Right cardiac atrium (tissue), 5 donors: ENCODE data around the gene AKAP14. TPM values are rescaled to one million over a fixed set of nuclear protein-coding genes. Genes with fewer than 3 reads are reported as not detected.

Experiments used
- ATAC-seq, 2 donors: fragments of 200-7000 bp; cut with Tn5 transposase; one replicate each; pipeline versions ENCODE4 v1.8.0 to v1.9.1; 2020; ENCODE audit warnings: moderate library complexity in 2 of 2, mild to moderate bottlenecking in 1 of 2
- DNase-seq, 3 donors: peaks; one replicate each; pipeline ENCODE4 v3.0.0-alpha.2; 2020
- H3K27ac ChIP-seq: one replicate; pipeline ENCODE4 v1.5.1; 2013; ENCODE audit warnings: mild to moderate bottlenecking, low read length, control low read depth, moderate library complexity
- H3K27me3 ChIP-seq: one replicate; pipeline ENCODE4 v1.6.1; 2013; ENCODE audit not compliant: control insufficient read depth, insufficient read depth
- H3K4me1 ChIP-seq: one replicate; pipeline ENCODE4 v1.6.1; 2013; ENCODE audit warnings: low read length; ENCODE audit not compliant: control insufficient read depth, insufficient read depth
- H3K4me3 ChIP-seq: one replicate; pipeline ENCODE4 v1.5.1; 2013; ENCODE audit warnings: low read length, control low read depth
- H3K9me3 ChIP-seq: one replicate; pipeline ENCODE4 v1.6.1; 2013; ENCODE audit warnings: low read length; ENCODE audit not compliant: control insufficient read depth
- WGBS: extraction: QIAGEN DNeasy Blood & Tissue Kit; methylation state at CpG from one replicate; pipeline ENCODE4 v1.1.7; 2013; 5-methylcytosine and 5-hydroxymethylcytosine counted together
- intact Hi-C, 4 donors: fragments of 100-400 bp; cut with DNase I; formaldehyde crosslinking; loops; one replicate each; pipeline versions ENCODE4 v1.11.0 to v1.14.0; 2022 to 2023
- long read RNA-seq, 4 donors: library from polyadenylated mRNA; unstranded; transcript quantifications; one replicate each; pipeline ENCODE4 v2.0.0, GENCODE V29; 2020 to 2021
- polyA plus RNA-seq: library from polyadenylated mRNA; stranded (reverse); fragments of 200-250 nt; gene quantifications from one replicate; pipeline ENCODE4 v1.2.3, GENCODE V29; 2013
- total RNA-seq, 4 donors: library from RNA; stranded (reverse); fragmentation: NEBNext Ultra II Directional; extraction: Animal tissue kit (Norgen Biotek cat#: 25700); gene quantifications; one replicate each; pipeline ENCODE4 v1.2.1, GENCODE V29; 2021
- donor health status: healthy with polysubstance abuse.
- donor health status: DM: no; HTN: yes; CAD: no.
- donor health status: DM: no; HTN: no; CAD: no.
- donor health status: DM: no; HTN: yes; CAD: no; lungs with severe emphysema.
- donor health status: DM: yes; HTN: yes; CAD: no.

The AKAP14 gene
- not detected for total RNA-seq
- not detected for polyA plus RNA-seq
- long read RNA-seq, donor 1 = 0 reads
- long read RNA-seq, donor 2 = 0 reads
- long read RNA-seq, donor 3 = 0 reads
- long read RNA-seq, donor 4 = 0 reads

DNA sequence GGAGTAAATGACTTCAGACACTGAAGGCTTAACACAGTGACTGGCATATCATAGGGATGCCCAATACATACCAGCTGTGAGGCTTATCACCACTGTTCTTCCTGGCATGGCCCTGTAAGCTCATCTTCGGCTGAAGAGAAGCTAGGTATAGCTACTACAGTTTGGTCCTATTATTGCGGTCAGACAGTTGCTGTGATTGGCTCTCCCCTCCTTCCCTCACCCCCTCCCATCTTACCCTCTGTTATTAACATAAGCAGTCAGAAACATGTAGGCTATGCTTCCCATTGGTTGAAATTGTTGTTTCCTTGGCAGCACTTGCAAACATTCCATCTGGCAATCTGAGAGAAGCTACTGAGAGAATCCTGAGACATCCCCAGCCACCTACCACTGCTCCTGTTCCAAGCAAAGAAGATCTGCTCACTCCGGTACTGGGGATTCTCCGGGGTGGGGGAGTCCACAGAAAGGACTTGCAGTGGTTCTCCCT, at the start of gene AKAP14:
TSS of gene AKAP14 (plus strand) at position 51 of the 484 bp plus-strand sequence. CDS start 7,331 bp downstream, outside the sequence.
- DNase-seq (no peak), ATAC-seq (no peak)
- 37% methylated on average over 4 of the region's 4 CpGs for WGBS
- intact Hi-C loops = no loop called here
- no peak within 1 kb of the TSS for H3K27ac ChIP-seq
- no peaks in the 10 kb centered on the region for H3K4me1 ChIP-seq
- H3K4me3 ChIP-seq = no peak within 1 kb of the TSS
- H3K9me3 ChIP-seq = no peaks in the 10 kb centered on the region
- no peaks in the 10 kb centered on the region for H3K27me3 ChIP-seq

- Histone ChIP-seq H3K27me3 (no peaks in the 10 kb centered on the region), H3K9me3 (no peaks in the 10 kb centered on the region), H3K4me3 (peak within 1 kb of the TSS; percentile 70), H3K4me1 (no peaks in the 10 kb centered on the region), H3K27ac (peak within 1 kb of the TSS; percentile 97)
- intact Hi-C loops = no loop called here
- under 1% methylated on average over 54 of the region's 54 CpGs for WGBS
- DNase-seq (peak; percentile 96 to 97 (median 97)), ATAC-seq (peak; percentile 99 to 100)
Observed at GRCh38 chrX:119852382-119853353, 43.0 kb upstream of the AKAP14 start, which contains the start of gene UPF3B. UPF3B (minus strand) TSS chrX:119852963; CDS start chrX:119852928, 35 bp downstream.

DNA sequence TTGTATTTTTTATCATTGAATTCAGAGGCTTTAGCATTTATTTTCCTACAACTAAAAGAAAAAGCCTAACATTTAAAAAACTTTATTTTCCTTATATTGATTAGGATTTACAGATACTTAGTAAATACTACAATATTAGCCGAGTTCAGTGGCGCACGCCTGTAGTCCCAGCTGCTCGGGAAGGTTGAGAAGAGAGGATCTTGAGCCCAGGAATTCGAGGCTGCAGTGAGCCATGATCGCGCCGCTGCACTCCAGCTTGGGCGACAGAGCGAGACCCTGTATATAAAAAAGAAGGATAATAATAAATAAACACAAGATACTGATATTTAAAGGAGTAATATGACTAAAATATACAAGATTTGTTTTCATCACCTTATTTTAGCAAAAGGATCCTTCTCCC, 42.2 kb upstream of the AKAP14 start:
- intact Hi-C loops = no loop called here
- DNase-seq (no peak), ATAC-seq (no peak)
- H3K4me1 ChIP-seq = no peaks in the 10 kb centered on the region
- peak overlapping the region; percentile 37 for H3K27ac ChIP-seq
- H3K9me3 ChIP-seq = no peaks in the 10 kb centered on the region
- no peaks in the 10 kb centered on the region for H3K27me3 ChIP-seq
- H3K4me3 ChIP-seq = peak overlapping the region; percentile 70
- WGBS = 14% methylated on average over 10 of the region's 10 CpGs

GRCh38 chrX:119870626-119871131, 25.0 kb upstream of the AKAP14 start:
- H3K4me1 ChIP-seq = no peaks in the 10 kb centered on the region
- intact Hi-C loops = no loop called here
- ATAC-seq = peak; percentile 42 to 44
- under 1% methylated on average over 25 of the region's 25 CpGs for WGBS
- H3K9me3 ChIP-seq = no peaks in the 10 kb centered on the region
- H3K27me3 ChIP-seq = no peaks in the 10 kb centered on the region
- peak overlapping the region; percentile 99 for H3K27ac ChIP-seq
- DNase-seq = no peak
- peak overlapping the region; percentile 67 for H3K4me3 ChIP-seq

GRCh38 chrX:119871245-119871598, 24.5 kb upstream of the AKAP14 start:
- WGBS = under 1% methylated on average over 26 of the region's 26 CpGs
- Histone ChIP-seq H3K27ac (peak overlapping the region; percentile 99), H3K9me3 (no peaks in the 10 kb centered on the region), H3K4me1 (no peaks in the 10 kb centered on the region), H3K4me3 (peak overlapping the region; percentile 67), H3K27me3 (no peaks in the 10 kb centered on the region)
- intact Hi-C loops = no loop called here
- DNase-seq (peak in 1 of 3 donors; percentile 53), ATAC-seq (peak; percentile 42 to 53)

DNA sequence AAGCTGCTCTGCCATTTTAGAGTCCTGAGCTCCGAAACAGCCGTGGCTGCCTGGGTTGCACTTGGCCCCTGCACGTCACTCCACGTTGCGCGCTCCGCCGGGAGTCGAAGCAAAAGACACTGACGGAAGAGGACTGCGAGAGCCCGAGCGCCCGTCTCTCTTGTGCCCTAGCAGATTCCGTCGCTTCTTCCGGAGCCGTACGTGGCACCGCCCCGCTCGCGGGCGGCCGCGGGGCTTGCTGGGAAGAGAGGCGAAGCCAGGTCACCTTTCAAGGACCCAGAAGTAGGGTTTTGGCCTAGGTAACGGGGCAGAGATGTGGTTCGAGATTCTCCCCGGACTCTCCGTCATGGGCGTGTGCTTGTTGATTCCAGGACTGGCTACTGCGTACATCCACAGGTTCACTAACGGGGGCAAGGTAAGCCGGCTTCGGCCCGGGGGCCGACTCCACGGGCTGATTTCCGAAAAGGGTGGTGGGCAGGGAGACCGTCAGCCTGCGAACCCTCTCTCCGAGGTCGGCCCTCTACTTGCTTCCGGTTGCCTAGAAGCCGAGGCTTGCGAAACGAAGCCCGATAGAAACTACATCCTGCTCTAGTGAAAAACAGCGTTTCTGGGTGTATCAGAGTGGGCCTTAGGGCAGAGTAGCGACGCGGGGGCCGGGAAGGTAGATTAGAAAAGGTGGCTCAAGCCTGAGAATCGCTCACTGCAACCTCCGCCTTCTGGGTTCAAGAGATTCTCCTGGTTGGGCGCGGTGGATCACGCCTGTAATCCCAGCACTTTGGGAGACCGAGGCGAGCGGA, 23.9 kb upstream of the AKAP14 start, which contains the start of the genes NDUFA1 and RNF113A:
TSS of gene NDUFA1 (plus strand) at position 234 of the 797 bp plus-strand sequence. CDS start at position 314, 80 bp downstream.
TSS of gene RNF113A (minus strand) at position 135 of the 797 bp plus-strand sequence. CDS start at position 15, 120 bp downstream.
- intact Hi-C loops = no loop called here
- Histone ChIP-seq H3K4me1 (no peaks in the 10 kb centered on the region), H3K9me3 (no peaks in the 10 kb centered on the region), H3K4me3 (peak within 1 kb of the TSS; percentile 69), H3K27me3 (no peaks in the 10 kb centered on the region), H3K27ac (peak within 1 kb of the TSS; percentile 99)
- DNase-seq = peak; percentile 84 to 93 (median 93)
- peak; percentile 99 for ATAC-seq
- WGBS = under 1% methylated on average over 62 of the region's 62 CpGs

GRCh38 chrX:119878740-119879139, 17.0 kb upstream of the AKAP14 start:
- no peaks in the 10 kb centered on the region for H3K4me1 ChIP-seq
- 72% methylated on average over 2 of the region's 2 CpGs for WGBS
- no peak for ATAC-seq
- DNase-seq = no peak
- H3K4me3 ChIP-seq = no peak overlapping the region
- intact Hi-C loops = no loop called here
- H3K27me3 ChIP-seq = no peaks in the 10 kb centered on the region
- H3K27ac ChIP-seq = no peak overlapping the region
- H3K9me3 ChIP-seq = no peaks in the 10 kb centered on the region

DNA sequence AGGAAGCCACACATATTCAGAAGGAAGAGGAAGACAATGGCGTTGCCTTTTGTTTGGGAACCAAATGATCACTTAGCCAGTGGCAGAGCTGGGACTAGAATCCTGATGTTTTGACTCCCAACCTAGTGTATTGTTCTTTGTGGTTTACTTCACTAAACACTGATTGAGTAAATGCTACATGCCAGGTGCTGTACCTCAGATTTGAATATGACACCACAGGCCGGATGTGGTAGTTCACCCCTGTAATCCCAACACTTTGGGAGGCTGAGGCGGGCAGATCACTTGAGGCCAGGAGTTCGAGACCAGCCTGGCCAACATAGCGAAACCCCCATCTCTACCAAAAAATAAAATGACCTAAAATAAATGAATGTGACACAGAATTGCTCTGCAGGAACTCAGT, 15.6 kb upstream of the AKAP14 start:
- H3K27ac ChIP-seq = no peak overlapping the region
- H3K27me3 ChIP-seq = no peaks in the 10 kb centered on the region
- H3K4me1 ChIP-seq = no peaks in the 10 kb centered on the region
- intact Hi-C loops = no loop called here
- ATAC-seq = no peak
- no peak for DNase-seq
- 81% methylated on average over 5 of the region's 5 CpGs for WGBS
- H3K4me3 ChIP-seq = no peak overlapping the region
- no peaks in the 10 kb centered on the region for H3K9me3 ChIP-seq

GRCh38 chrX:119880552-119881437, 14.9 kb upstream of the AKAP14 start:
- no peak overlapping the region for H3K27ac ChIP-seq
- intact Hi-C loops = no loop called here
- DNase-seq (no peak), ATAC-seq (peak; percentile 72 to 78)
- no peaks in the 10 kb centered on the region for H3K9me3 ChIP-seq
- no peaks in the 10 kb centered on the region for H3K27me3 ChIP-seq
- 56% methylated on average over 11 of the region's 11 CpGs for WGBS
- H3K4me1 ChIP-seq = no peaks in the 10 kb centered on the region
- H3K4me3 ChIP-seq = no peak overlapping the region
